NCI-H526 treated with DMSO at 0.1 percent for 48 hours (cell line): ENCODE data around the gene CDC42EP5.

ENCODE experiments used
- DNase-seq: peaks from one replicate; lab custom pipeline; 2025; lab: John Stamatoyannopoulos, UW

The CDC42EP5 gene

GRCh38 chr19:54462655-54463530 lies 10.2 kb downstream of the CDC42EP5 start:
- peak; percentile 71 for DNase-seq

GRCh38 chr19:54462047-54462654 lies 10.9 kb downstream of the CDC42EP5 start:
- no peak for DNase-seq

GRCh38 chr19:54461613-54462012 lies 11.5 kb downstream of the CDC42EP5 start:
- no peak for DNase-seq

- no peak for DNase-seq
Observed at GRCh38 chr19:54461210-54461609, 11.9 kb downstream of the CDC42EP5 start.

GRCh38 chr19:54460230-54461005 lies 12.7 kb downstream of the CDC42EP5 start:
- DNase-seq = no peak

GRCh38 chr19:54459282-54460229 lies 13.5 kb downstream of the CDC42EP5 start:
- DNase-seq = no peak

- no peak for DNase-seq
Observed at GRCh38 chr19:54458648-54459281, 14.3 kb downstream of the CDC42EP5 start.

GRCh38 chr19:54457773-54458647 lies 15.1 kb downstream of the CDC42EP5 start:
- DNase-seq = no peak

GRCh38 chr19:54456423-54457373 lies 16.4 kb downstream of the CDC42EP5 start:
- DNase-seq = no peak

GRCh38 chr19:54455786-54456422 lies 17.2 kb downstream of the CDC42EP5 start:
- no peak for DNase-seq

GRCh38 chr19:54454781-54455675 lies 18.1 kb downstream of the CDC42EP5 start:
- no peak for DNase-seq

GRCh38 chr19:54453921-54454780 lies 18.9 kb downstream of the CDC42EP5 start:
- DNase-seq = no peak

GRCh38 chr19:54452626-54453025 lies 20.5 kb downstream of the CDC42EP5 start:
- DNase-seq = no peak

GRCh38 chr19:54451997-54452396 lies 21.1 kb downstream of the CDC42EP5 start:
- no peak for DNase-seq

- no peak for DNase-seq
Observed at GRCh38 chr19:54451331-54451871, 21.7 kb downstream of the CDC42EP5 start.

GRCh38 chr19:54449701-54450069 lies 23.4 kb downstream of the CDC42EP5 start:
- DNase-seq = no peak
